GM13976 (cell line): Measurements from ENCODE around the gene HPS5.
A peak's percentile ranks its signal among the peaks of the same experiment; 100 is the strongest.
"Not testable (repeated sequence)": the region's sequence is repeated elsewhere in the genome, so short reads cannot be mapped to it uniquely, and the experiment has no call there.

ENCODE experiments used
- DNase-seq: peaks from one replicate; pipeline ENCODE4 v3.0.0; 2012; ENCODE audit warnings: low spot score
- in situ Hi-C: fragments of 300-500 bp; cut with MboI; formaldehyde crosslinking; loops from one replicate; pipeline ENCODE4 v1.12.0; 2022; ENCODE audit warnings: low sequenced_read_pairs, mixed read lengths, inconsistent platforms; ENCODE audit not compliant: unreplicated experiment
- TF ChIP-seq, protein P1 (sequence below): IDR thresholded peaks from 2 replicates; pipeline ENCODE4 v1.5.1; 2012; ENCODE audit warnings: borderline replicate concordance, mild to moderate bottlenecking; ENCODE audit not compliant: insufficient read depth; ENCODE audit errors: extremely low read depth, missing control alignments, control extremely low read depth

Gene HPS5

DNA sequence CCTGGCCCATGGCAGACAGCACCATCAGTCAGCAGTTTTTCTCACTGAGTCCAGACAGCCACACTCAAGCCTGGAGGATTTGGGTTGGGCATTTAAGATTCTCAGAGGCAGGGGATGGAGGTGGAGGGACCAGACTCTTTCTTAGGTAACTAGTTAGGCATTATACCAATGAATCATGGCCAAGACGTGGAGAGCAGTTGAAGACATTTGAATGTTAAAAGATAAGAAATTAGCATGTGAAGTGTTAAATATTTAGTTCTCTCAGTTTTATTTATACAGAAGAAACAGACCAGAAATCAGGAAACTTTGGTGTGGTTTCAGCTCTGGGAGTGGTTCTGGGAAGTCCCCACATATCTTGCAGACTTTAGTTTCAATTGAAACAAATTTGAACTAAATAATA, 10.4 kb upstream of the HPS5 start:
- TF ChIP-seq, protein P1, sequence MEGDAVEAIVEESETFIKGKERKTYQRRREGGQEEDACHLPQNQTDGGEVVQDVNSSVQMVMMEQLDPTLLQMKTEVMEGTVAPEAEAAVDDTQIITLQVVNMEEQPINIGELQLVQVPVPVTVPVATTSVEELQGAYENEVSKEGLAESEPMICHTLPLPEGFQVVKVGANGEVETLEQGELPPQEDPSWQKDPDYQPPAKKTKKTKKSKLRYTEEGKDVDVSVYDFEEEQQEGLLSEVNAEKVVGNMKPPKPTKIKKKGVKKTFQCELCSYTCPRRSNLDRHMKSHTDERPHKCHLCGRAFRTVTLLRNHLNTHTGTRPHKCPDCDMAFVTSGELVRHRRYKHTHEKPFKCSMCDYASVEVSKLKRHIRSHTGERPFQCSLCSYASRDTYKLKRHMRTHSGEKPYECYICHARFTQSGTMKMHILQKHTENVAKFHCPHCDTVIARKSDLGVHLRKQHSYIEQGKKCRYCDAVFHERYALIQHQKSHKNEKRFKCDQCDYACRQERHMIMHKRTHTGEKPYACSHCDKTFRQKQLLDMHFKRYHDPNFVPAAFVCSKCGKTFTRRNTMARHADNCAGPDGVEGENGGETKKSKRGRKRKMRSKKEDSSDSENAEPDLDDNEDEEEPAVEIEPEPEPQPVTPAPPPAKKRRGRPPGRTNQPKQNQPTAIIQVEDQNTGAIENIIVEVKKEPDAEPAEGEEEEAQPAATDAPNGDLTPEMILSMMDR: no peak
- in situ Hi-C loops: no loop called here

DNA sequence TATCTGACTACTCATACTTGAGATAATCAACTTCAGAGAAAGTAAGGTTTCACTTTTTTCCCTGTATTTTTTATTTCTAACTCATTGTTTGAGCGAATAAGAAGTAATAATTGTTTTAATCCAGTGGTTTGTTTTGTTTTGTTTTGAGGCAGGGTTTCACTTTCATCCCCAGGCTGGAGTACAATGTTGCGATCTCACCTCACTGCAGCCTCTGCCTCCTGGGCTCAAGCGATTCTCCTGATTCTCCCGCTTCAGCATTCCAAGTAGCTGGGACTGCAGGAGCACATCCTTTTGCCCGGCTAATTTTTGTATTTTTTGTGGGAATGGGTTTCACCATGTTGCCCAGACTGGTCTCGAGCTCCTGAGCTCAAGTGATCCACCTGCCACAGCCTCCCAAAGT, 9.0 kb upstream of the HPS5 start:
- in situ Hi-C loops: no loop called here
- TF ChIP-seq, protein P1: no peak
- no peak for DNase-seq

More for the DNA sequence above, 10.4 kb upstream of the HPS5 start:
- no peak for DNase-seq

DNA sequence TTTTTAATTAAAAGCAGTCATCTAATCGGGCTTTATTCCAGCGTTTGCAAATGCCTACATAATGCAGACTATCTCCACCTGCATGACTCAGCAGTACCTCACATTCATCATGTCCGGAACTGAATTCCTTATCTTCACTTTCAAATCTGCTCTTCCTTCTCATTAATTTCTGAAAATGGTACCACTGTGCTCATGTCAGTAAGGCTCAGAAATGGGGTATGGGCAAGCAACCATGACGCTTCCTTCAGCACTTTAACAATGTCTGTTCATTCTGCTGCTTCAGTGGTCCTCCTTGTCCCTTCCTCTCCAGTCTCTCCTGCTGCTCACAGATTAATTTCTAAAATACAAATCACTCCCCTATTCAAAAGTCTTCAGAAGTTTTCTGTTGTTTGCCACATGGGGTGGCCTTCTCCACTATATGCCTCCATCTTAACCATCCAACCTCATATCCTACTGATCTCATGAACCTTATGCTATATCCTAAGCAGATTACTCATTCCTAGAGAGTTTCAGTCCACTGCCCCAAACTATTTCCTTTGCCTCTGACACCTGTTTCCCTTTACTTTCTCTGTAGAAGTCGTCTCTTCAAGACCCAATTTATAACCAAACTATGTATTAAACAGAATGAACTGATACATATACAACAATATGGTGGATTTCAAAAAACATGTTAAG, 7.4 kb upstream of the HPS5 start:
- TF ChIP-seq, protein P1: no peak
- in situ Hi-C loops: no loop called here
- peak; percentile 36 for DNase-seq

DNA sequence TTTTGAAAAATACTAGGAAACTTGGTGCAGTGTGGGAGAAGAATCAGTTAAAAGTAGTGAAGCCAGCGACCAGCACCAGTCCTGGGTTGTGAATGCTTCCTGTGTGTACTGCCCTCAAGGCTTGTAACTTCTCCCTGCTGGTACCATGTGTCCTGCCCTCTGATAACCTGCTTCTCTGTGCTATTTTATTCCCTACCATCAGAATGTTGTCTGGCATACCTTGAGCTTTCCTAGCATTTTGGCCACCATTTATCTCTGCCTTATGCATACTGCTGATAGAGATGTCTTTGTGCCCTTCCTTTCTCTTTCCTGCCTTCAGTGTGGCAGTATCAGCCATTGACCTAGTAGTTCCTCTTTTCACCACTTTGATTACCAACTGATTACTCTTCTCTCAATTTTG, 2.4 kb upstream of the HPS5 start:
- DNase-seq: no peak
- in situ Hi-C loops: no loop called here
- TF ChIP-seq, protein P1: no peak

DNA sequence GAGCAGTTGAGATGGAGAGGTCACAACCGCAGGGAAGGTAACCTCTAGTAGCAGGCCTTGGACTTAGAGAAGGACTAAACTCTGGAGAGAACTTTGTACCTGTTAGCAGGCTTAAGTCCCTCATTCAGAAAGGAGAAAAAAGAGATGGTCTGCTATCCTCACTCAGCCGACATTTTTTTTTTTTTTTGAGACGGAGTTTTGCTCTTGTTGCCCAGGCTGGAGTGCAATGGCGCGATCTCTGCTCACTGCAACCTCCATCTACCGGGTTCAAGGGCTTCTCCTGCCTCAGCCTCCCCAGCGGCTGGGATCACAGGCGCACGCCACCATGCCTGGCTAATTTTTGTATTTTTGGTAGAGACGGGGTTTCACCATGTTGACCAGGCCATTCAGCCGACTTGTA, 1.9 kb upstream of the HPS5 start:
- DNase-seq, in situ Hi-C loops: not testable (repeated sequence)

DNA sequence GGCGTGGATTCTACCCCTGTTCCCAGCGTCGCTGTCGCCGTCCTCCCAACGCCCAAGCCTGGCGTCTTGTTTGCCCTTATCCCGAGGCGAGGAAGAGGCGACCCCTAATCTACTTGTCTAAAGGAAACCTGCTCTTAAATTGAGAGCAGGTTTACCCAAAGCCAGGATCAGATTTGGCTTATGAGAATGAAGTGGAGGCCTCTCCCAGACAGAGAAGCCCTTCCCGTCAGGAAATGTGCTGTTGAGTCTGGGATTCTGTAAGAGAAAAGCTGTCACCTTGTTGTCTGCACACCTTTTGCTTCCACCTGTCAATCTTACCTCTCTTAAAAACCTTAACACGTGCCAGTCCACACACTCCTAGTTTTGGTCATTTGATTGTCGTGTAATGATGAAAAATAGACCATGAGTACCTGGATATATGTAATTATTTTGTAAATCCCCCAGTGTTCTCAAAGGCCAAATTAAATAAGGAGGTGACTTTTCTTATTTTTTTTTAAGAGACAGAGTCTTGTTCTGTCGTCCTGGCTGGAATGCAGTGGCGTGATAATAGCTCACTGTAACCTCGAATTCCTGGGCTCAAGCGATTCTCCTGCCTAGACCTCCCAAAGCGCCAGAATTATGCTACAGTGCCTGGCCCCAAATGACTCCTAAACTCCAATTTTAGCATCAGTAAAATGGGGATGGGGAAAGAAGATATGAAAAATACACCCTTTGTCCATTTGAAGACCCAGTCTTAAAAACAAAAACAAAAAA, 1.1 kb upstream of the HPS5 start:
- TF ChIP-seq, protein P1: no peak
- in situ Hi-C loops: no loop called here
- DNase-seq: no peak

DNA sequence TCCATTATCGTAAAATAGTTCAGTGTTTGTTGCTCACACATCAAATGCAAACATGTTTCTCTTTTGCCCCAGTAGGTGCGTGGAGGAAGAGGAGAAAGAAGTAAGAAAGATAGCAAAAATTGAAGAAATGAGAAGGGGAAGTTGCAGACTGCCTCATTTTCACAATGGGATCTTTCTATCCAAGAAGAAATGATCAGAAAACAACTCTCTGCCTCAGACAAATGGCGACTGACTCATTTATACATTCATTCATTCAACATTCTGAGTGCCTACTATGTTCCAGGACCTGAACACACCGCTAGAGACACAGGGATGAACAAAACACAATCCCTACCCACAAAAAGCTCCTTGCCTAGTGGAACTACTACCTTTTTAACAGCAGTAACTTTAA, 367 bp downstream of the HPS5 start:
- TF ChIP-seq, protein P1: no peak
- in situ Hi-C loops: no loop called here
- DNase-seq: no peak
